ENCODE data around the gene NFKBIE.

NFKBIE gene

DNA sequence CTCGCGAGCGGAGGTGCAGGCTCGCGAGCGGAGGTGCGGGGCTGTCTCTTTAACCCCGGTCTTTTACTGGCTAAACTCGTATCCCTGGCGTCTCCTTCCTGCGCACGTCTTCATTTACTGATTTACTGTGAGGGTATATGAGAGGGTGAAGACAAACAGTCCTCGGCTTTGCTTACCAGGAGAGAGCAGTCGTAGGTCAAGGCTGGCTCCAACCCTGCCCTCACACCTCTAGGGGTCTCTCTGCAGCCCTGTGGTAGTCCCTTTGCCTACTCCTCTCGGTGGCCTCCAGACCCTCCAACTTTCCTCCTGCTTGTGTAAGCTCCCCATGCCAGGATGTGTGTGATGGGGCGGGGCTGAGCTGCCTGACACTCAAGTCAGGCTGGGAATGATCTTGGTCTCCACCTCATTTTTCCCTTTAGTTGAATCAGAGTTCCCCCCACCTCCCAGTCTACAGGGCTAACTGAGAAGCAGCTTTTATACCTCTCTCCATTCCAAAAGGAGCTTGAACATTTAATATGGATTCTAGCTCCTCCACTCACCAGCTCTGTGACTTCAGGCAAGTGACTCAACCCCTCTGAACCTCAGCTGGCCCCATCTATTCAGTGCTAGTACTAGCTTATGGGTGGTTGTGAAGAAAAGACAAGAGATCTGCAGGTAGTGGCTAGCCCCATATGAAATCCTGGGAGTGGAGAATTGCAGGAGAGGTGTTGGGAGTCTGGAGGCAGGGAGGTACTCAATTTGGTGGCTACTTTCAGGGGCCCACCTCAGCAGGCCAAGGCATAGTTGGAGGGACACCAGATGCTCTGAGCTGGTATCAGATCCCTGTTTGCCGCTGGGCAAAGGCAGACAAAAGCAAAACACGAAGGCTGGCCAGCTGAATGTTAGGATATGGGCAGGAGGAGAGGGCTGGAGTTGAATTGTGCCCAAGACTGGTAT is 41.1 kb downstream of the NFKBIE start:
- peak in 1 of 2 experiments; percentile 27 for DNase-seq

DNA sequence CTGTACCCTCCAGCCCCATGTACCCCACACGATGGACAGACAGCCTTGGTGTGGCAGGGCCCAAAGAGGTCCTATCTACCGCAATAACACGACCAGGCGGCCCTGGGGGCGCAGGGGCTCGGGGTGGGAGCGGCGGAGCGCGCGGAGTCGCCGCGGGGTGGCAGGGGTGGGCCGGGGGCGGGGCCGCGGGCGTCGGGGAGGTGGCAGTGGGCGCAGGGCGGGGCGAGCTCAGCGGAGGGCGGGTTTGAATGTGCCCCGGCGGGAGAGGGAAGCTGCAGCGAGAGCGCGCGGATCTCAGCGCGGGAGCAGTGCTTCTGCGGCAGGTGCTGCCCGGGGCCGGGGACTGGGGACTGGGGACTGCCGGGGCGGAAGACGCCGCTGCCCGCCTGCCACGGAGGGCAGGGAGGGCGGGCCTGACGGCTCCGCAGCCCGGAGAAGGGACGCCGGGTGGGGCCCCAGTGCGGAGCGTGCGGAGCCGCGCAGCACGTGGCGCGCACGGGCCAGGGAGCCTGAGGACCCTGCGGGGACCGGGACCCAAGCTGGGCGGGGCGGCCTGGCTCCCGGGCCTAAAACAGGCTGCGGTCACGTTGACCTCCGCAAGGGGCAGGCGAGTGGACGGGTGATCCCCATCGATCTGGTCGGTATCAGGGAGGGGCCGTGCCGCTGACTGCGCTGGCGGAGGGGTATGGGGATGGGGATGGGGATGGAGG is 41.9 kb downstream of the NFKBIE start, which contains the start of gene SLC29A1:
TSS of gene SLC29A1 (plus strand) at position 277 of the 710 bp plus-strand sequence. CDS start 3,719 bp downstream, outside the sequence.
- peak; percentile 74 to 76 for DNase-seq

DNA sequence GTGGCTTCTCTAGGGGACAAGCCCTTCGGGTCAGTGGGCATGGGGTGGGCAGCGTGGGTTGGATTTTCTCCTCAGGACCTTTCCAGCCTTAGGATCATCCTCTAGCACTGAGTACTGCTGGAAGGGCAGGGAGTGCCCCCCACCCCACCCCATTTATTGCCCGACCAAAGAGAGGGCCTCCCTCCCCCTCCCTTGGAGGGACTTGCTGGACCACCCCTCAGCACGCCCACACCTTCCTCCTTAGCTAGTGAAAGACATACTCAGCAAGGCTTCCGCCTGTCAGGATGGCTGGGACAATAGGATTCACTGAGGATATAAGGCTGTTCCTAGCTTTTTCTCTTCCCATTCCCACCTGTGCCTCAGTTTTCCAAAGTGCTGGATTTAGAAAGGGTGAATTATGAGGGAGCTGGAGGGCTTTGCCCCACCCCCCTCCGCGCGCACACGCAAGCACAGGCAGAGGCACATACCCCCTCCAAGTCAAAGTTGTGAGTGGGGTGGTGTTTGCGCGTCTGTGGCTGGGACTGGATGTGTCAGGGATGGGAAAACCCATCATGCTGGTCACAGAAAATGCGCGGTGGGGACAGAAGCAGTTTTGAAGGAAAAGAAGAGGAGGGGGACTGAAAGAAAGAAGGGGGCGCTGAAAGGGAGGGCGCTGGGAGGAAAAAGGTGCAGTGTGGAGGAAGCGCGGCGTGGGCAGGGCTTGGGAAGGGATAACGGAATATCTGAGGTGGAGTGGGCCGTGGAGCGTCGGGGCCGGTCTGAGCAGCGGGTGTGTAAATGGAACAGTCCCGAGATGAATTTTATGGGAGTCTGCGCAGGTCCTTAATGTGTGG is 42.6 kb downstream of the NFKBIE start:
- no peak for DNase-seq

DNA sequence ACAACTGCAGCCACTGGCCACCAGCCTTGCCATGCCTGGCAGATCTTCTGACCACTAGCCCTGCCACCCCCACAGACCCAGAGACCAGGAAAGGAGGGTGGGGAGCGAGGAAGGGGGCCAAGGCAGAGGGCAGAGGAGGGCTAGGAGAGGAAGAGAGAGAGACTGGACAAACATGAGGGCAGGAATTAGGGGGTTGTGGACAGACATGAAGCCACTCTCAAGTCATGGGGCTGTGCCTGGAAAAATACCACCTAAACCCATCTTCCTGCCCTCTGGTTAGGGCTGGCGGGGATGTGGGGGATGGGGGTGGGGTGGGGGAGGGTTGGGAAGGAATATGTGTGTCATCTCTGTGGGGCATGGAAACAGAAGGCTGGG is 43.4 kb downstream of the NFKBIE start:
- no peak for DNase-seq

DNA sequence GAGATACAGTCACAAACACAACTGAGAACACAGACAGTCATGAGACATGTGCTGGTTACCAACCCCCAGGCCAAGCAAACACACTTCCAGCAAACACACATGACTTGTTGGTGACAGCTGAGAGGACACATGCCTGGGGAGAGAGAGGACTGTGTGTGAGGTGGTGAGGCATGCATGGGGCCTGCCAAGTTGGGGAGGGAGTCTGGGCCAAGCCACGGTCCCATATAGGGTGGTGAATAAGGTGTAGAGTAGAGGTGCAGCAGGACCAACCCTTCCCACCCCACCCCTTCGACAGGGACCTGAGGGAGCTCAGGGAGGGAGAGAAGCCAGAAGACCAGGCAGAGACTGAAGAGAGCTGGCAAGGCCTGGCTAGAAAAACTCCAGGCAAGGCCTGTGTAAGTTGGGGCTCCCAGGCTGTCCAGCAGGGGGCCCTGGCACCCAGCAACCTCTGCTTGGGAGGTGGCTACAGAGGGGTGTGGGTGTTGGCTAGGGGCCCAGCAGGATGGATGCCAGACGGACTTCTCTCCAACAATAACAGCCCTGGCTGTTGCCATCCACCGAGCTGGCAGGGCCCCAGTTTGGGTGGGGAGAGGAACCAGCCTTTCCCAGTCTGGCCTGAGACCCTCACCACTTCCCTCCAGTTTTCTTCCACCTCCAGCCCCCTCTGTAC is 43.9 kb downstream of the NFKBIE start:
- peak; percentile 88 to 95 for DNase-seq

DNA sequence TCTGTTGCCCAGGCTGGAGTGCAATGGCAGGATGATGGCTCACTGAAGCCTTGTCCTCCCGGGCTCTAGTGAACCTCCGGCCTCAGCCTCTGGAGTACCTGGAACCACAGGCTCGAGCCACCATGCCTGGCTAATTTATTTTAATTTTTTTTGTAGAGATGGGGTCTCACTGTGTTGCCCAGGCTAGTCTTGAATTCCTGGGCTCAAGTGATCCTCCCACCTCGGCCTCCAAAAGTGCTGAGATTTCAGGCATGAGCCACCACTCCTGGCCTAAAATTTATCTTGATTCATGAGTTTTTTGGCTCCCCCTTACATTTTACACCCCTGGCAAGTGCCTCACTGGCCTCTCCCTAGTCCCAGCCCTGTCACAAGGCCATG is 44.4 kb downstream of the NFKBIE start:
- DNase-seq, result no peak

DNA sequence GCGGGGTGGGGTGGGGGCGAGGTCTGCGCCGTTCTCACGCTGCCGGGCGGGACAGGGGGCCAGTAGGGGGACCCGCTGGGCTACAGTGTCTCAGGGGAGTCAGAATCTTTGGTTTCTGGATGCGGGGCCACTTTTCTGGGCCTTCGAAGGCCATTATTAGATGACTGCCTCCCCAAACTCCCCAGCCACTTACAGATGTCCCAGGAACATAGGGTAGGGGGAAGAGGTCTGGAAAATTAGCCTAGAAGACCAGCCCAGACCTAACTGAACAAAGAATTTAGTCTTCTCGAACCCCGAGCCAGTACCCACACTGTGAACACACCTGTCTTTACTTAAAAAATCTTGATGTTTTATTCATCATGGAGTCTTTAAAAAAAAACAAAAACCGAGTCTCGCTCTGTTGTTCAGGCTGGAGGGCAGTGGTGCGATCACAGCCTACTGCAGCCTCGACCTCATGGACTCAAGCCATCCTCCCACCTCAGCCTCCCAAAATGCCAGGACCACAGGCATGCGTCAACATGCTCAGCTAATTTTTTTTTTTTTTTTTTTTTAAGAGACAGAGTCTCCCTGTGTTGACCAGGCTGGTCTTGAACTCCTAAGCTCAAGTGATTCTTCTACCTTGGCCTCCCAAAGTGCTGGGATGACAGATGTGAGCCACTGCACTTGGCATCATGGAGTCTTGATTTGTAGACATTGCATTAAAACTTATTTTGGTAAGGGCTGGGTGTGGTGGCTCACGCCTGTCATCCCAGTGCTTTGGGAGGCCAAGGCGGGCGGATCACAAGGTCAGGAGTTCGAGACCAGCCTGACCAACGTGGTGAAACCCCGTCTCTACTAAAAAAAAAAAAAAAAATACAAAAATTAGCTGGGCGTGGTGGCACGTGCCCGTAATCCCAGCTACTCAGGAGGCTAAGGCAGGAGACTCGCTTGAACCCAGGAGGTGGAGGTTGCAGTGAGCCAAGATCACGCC is 45.3 kb downstream of the NFKBIE start:
- no peak for DNase-seq

DNA sequence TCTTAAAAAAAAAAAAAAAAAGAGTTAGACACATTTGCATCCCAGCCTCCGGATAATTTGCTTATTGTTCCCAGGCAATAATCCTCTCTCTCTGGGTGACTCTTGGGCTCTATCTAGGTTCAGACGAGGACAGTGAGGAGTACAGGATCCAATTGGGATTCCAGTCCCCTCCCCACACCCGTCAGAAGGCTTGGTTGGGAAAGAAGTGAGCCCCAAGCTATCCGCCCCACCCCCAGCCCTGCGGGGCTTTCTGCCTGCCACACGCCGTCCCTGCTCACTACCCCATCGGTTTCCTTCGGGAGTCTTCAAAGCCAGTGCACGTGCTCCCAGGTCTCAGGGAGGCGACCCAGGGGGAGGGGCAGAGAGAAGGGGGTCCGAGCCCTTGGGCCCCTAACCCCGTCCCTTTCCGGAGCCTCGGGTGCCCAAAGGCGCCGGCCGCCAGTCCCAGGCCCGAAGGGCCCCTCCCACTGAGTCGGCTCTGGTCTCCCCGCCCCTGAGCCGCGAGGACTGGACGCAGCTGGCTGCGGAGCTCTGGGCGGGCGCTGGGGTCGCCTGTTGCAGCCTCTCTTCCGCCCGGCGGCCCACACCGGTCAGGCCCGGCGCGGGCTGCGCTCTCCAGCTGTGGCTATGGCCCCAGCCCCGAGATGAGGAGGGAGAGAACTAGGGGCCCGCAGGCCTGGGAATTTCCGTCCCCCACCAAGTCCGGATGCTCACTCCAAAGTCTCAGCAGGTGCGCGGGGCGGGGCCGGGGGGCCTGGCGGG is 46.1 kb downstream of the NFKBIE start:
- DNase-seq, result peak; percentile 82 to 84

DNA sequence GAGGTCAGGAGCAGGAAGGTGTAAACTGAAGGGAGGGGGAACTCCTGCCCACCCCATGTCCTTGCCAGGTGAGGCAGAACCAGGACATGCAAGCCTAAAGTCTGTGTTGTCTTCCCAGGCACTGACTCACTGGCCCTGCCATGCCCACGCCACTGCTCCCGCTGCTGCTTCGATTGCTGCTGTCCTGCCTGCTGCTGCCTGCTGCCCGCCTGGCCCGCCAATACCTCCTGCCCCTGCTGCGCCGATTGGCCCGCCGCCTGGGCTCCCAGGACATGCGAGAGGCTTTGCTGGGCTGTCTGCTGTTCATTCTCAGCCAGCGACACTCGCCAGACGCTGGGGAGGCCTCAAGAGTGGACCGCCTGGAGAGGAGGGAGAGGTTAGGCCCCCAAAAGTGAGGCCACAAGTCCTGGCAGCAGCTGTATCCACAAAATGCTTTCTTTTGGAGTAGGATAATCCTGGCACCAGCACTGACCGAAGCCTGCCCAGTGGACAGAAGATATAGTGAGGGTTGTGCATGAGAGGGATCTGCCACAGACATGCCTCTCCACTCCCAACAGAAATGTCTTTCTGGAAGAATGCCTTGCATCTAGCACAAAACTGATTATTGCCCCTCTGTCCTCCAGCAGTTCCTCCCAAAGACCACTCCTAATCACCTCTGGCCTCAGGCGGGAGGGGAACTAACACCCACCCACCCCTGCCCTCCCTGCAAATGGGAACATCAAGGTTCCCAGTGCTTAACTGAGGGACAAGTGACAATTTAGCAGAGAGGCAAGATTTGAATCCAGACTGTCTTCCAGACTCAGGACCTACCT is 47.8 kb downstream of the NFKBIE start:
- no peak for DNase-seq

DNA sequence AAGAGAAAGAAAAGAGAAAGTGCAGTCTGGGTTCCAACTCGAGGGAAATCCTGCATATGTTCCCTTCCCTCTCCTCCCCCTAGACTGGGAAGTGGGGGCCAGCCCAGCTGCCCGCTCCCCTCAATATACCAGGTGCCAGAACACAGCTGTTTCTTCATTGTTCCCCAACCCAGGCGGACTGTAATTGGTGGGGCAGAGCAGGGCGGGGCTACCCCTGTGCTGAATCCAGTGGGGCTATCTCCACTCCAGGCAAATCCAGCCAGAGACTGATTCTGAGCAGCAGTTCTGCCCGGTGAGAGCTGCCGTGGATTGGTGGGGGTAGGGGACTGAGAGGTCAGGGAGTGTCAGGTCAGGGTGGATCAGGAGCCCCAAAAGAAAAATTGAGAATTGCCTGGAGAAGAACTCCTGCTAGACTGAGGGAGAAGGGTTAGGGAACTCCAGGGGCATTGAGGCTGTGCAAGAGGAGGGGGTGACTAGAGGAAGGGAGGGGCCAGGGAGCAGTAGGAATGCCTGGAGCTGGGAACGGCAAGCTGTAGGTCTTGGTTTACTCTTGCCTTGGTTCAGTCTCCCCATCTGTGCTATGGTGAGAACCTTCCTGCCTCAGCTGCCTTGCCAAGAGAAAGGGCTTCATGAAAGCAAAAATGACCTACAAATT is 48.5 kb downstream of the NFKBIE start, which contains the start of gene MYMX:
TSS of gene MYMX (plus strand) at position 250 of the 655 bp plus-strand sequence. CDS start 546 bp downstream, outside the sequence.
- DNase-seq, result no peak

DNA sequence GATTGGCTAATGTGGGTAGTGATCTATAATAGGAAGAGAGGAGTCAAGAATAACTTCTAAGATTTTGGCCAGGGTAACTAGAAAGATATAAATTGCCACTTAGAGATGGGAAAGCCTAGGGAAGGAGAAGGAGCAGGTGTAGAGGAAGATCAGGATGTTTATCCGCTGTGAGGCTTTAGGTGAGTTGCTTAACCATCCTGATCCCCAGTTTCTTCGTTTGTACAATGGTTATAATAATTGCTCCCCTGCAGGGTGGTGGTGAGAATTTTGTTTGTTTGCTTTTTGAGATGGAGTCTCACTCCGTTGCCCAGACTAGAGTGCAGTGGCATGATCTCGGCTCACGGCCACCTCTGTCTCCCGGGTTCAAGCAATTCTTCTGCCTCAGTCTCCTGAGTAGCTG is 51.0 kb downstream of the NFKBIE start:
- no peak for DNase-seq

DNA sequence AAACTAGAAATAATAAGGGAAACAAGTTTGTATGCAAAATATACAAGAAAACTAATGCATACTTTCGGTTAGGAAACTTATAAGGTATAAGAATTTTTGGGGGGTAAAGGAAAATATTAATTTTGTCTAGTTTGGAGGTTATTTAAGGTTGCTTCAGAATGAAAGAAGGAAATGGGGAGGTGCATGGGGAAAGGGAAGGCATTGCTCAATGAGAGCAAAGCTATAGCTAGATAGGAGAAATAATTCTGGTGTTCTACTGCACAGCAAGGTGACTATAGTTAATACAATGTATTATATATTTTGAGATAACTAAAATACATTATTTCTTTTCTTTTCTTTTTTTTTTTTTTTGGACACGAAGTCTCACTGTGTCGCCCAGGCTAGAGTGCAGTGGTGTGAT is 54.1 kb downstream of the NFKBIE start:
- peak; percentile 91 to 93 for DNase-seq

All from AML-193 (cell line).